Kidney (tissue), 14 donors: Measurements from ENCODE around the gene GFPT2. TPM values are rescaled to one million over a fixed set of nuclear protein-coding genes. Genes with fewer than 3 reads are reported as not detected.

Source experiments
- DNase-seq, 5 donors: peaks; one replicate each; pipeline ENCODE4 v3.0.0-alpha.2; 2013 to 2020
- FAIRE-seq: peaks from 2 replicates; lab custom pipeline; 2012; peaks lifted over from hg19 to GRCh38; lab: Jason Lieb, UNC
- H3K27ac ChIP-seq, 2 donors: one replicate each; pipeline ENCODE4 v1.7.0; 2013; ENCODE audit warnings: low read depth in 2 of 2, low read length in 2 of 2, inconsistent platforms in 1 of 2
- H3K27me3 ChIP-seq: one replicate; pipeline ENCODE4 v1.7.1; 2013; ENCODE audit warnings: low read length, inconsistent platforms; ENCODE audit not compliant: control insufficient read depth, insufficient read depth
- H3K36me3 ChIP-seq, 3 donors: one replicate each; pipeline versions ENCODE4 v1.7.0 to v1.7.1; 2013; ENCODE audit warnings: low read length in 3 of 3, control low read depth in 1 of 3, inconsistent platforms in 1 of 3; ENCODE audit not compliant: insufficient read depth in 3 of 3, control insufficient read depth in 2 of 3
- H3K4me1 ChIP-seq, 3 donors: one replicate each; pipeline versions ENCODE4 v1.7.0 to v1.7.1; 2013; ENCODE audit warnings: low read length in 3 of 3, inconsistent platforms in 1 of 3, low read depth in 1 of 3; ENCODE audit not compliant: control insufficient read depth in 2 of 3, insufficient read depth in 2 of 3
- H3K4me3 ChIP-seq, 3 donors: one replicate each; pipeline versions ENCODE4 v1.7.0 to v1.8.1; 2013; ENCODE audit warnings: low read length in 3 of 3, control low read depth in 1 of 3, inconsistent platforms in 1 of 3
- H3K9ac ChIP-seq, 3 donors: one replicate each; pipeline versions ENCODE4 v1.7.0 to v1.7.1; 2013; ENCODE audit warnings: low read length in 3 of 3, control low read depth in 1 of 3, inconsistent platforms in 1 of 3
- H3K9me3 ChIP-seq, 3 donors: one replicate each; pipeline versions ENCODE4 v1.7.0 to v1.7.1; 2013; ENCODE audit warnings: low read length in 3 of 3, control low read depth in 1 of 3, inconsistent platforms in 1 of 3; ENCODE audit not compliant: control insufficient read depth in 2 of 3, insufficient read depth in 1 of 3
- intact Hi-C: fragments of 100-400 bp; cut with DNase I; formaldehyde crosslinking; loops from one replicate; pipeline ENCODE4 v1.11.1; 2022
- polyA plus RNA-seq: library from polyadenylated mRNA; stranded (reverse); fragments of 350-450 nt; fragmentation: Illumina TruSeq; extraction: RNeasy Lipid Tissue Mini Kit (QIAGEN cat#74804); gene quantifications from one replicate; pipeline ENCODE4 v1.2.3, GENCODE V29; 2014; ENCODE audit warnings: low read depth, low replicate concordance; ENCODE audit not compliant: insufficient read depth
- total RNA-seq: library from RNA; stranded (reverse); fragmentation: NEBNext Ultra II Directional; extraction: Animal tissue kit (Norgen Biotek cat#: 25700); gene quantifications from one replicate; pipeline ENCODE4 v1.2.1, GENCODE V29; 2021
- TF ChIP-seq, protein P1 (sequence below): IDR thresholded peaks from 3 replicates; pipeline ENCODE4 v1.5.1; 2012; ENCODE audit warnings: mild to moderate bottlenecking, moderate library complexity, borderline replicate concordance; ENCODE audit not compliant: insufficient read depth; ENCODE audit errors: extremely low read depth
- donor health status: control.
- donor health status: control.
- donor health status: control.
- donor health status: control.
- donor health status: control.
- donor health status: DM: yes; HTN: yes; CAD: no.
- donor health status: Normal renal cell carcinoma (clear cell type).

Gene GFPT2
- total and polyA plus RNA-seq, 2 donors from 2014 or later, result 2.7 to 15.9 TPM

DNA sequence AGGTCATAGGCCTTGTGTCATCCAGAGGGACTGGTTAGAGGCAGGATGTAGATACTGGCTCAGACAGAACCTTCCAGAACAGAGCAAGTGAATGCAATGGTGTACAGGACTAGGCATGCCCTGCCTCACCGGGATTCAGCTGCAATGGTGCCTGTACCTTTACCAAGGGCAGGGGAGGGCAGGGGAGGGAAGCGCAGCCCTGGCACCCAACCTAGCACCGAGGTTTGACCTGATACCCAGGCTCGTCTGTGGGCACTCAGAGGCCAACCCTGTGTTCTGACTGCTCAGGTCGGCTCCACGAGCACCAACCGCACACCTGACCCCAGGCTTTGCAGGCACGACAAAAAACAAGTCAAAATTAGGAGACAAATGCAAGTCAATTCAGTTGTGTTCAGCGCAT, 47.3 kb upstream of the GFPT2 start:
- no peak for DNase-seq
- Histone ChIP-seq H3K27me3 (no peaks in the 10 kb centered on the region), H3K4me3 (no peak overlapping the region), H3K36me3 (no peaks in the 10 kb centered on the region), H3K27ac (no peak overlapping the region), H3K9ac (no peak overlapping the region), H3K4me1 (no peaks in the 10 kb centered on the region), H3K9me3 (no peaks in the 10 kb centered on the region)
- FAIRE-seq, result no peak
- intact Hi-C loops, result no loop called here
- TF ChIP-seq, protein P1, sequence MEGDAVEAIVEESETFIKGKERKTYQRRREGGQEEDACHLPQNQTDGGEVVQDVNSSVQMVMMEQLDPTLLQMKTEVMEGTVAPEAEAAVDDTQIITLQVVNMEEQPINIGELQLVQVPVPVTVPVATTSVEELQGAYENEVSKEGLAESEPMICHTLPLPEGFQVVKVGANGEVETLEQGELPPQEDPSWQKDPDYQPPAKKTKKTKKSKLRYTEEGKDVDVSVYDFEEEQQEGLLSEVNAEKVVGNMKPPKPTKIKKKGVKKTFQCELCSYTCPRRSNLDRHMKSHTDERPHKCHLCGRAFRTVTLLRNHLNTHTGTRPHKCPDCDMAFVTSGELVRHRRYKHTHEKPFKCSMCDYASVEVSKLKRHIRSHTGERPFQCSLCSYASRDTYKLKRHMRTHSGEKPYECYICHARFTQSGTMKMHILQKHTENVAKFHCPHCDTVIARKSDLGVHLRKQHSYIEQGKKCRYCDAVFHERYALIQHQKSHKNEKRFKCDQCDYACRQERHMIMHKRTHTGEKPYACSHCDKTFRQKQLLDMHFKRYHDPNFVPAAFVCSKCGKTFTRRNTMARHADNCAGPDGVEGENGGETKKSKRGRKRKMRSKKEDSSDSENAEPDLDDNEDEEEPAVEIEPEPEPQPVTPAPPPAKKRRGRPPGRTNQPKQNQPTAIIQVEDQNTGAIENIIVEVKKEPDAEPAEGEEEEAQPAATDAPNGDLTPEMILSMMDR, result no peak

DNA sequence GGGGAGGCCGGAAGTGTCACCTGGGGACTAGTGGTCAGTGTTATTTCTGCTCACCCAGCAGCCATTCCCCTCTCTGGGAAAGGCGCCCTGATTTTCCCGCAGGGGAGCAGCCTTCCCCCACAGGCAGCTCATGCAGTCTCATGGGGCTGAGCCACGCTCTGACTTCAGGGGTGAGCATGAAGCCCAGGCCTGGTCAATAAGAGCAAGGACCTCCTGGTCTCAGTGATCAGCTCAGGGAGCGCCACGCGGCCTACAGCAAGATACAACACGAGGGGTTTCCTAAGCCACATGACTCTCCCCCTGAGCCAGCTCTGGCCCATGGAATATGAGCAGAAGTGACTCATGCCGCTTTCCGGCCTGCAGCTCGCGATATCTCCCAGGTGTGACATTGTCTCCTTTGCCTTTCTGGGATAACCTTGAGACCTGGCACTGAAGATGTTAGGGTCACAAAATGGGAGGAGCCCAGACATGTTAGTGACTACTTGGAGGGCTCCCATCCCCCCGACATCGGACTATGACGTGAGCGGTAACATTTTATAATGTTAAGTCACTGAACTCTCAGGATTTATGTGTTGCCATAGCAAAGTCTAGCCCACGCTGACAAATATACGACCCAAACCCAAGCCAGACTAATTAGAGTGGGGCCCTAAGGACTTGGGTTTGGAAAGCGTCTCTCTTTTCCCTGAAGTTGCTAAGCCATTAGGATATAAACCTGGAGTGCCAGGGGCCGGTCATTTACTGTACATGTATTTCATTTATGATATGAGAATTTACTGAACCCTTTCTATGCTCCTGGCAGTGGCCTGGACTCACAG, 46.5 kb upstream of the GFPT2 start:
- Histone ChIP-seq H3K4me3 (no peak overlapping the region), H3K27me3 (no peaks in the 10 kb centered on the region), H3K9ac (no peak overlapping the region), H3K4me1 (no peaks in the 10 kb centered on the region), H3K9me3 (no peaks in the 10 kb centered on the region), H3K36me3 (no peaks in the 10 kb centered on the region), H3K27ac (no peak overlapping the region)
- intact Hi-C loops, result no loop called here
- peak in 3 of 5 donors; percentile 37 to 82 (median 67) for DNase-seq
- TF ChIP-seq, protein P1, result no peak
- no peak for FAIRE-seq

DNA sequence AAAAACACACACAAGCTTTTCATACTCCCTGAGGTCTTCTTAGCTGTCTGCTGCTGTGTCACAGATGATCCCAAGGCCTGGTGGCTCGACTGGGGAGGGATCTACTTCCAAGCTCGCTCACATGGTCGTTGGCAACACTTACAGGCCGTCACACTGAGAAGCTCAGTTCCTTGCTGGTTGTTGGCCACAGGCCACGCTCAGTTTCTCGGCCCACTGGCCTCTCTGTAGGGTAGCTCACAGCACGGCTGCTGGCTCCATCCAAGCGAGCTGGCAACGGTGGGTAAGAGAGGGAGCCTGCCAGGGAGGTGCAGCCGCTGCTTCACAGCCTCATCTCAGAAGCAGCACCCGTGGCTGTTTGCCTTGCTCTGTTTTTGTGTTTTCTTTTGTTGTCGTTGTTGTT, 43.8 kb upstream of the GFPT2 start:
- no peak for FAIRE-seq
- intact Hi-C loops, result no loop called here
- Histone ChIP-seq H3K4me3 (no peak overlapping the region), H3K9me3 (no peaks in the 10 kb centered on the region), H3K36me3 (no peaks in the 10 kb centered on the region), H3K4me1 (no peaks in the 10 kb centered on the region), H3K27me3 (no peaks in the 10 kb centered on the region), H3K9ac (no peak overlapping the region), H3K27ac (no peak overlapping the region)
- DNase-seq, result no peak
- TF ChIP-seq, protein P1, result no peak
